ENCODE results near the gene C10orf71.

Gene C10orf71

GRCh38 chr10:49362596-49363260 is 63.8 kb downstream of the C10orf71 start:
- DNase-seq = no peak

- DNase-seq = no peak
Observed at GRCh38 chr10:49363309-49364031, 64.5 kb downstream of the C10orf71 start.

GRCh38 chr10:49364051-49364450 is 65.1 kb downstream of the C10orf71 start:
- no peak for DNase-seq

GRCh38 chr10:49364747-49365146 is 65.8 kb downstream of the C10orf71 start:
- DNase-seq = no peak

- no peak for DNase-seq
Observed at GRCh38 chr10:49365275-49365674, 66.3 kb downstream of the C10orf71 start.

- DNase-seq = no peak
Observed at GRCh38 chr10:49365675-49366415, 66.9 kb downstream of the C10orf71 start.

GRCh38 chr10:49366460-49366859 is 67.5 kb downstream of the C10orf71 start:
- DNase-seq = no peak

- no peak for DNase-seq
Observed at GRCh38 chr10:49367600-49367999, 68.6 kb downstream of the C10orf71 start.

- DNase-seq = no peak
Observed at GRCh38 chr10:49368256-49368655, 69.3 kb downstream of the C10orf71 start.

GRCh38 chr10:49369216-49370162 is 70.5 kb downstream of the C10orf71 start:
- no peak for DNase-seq

GRCh38 chr10:49370326-49371100 is 71.5 kb downstream of the C10orf71 start:
- no peak for DNase-seq

GRCh38 chr10:49371967-49372366 is 73.0 kb downstream of the C10orf71 start:
- no peak for DNase-seq

GRCh38 chr10:49373361-49373760 is 74.4 kb downstream of the C10orf71 start:
- DNase-seq = no peak

- no peak for DNase-seq
Observed at GRCh38 chr10:49374740-49375139, 75.8 kb downstream of the C10orf71 start.

GRCh38 chr10:49375611-49376010 is 76.6 kb downstream of the C10orf71 start:
- DNase-seq = no peak

Data from CD4-positive, alpha-beta T cell treated with Interleukin-17A for 4 hours (primary cell).